H1 (cell line): ENCODE data around the gene MRTFA.

Experiments used
- CBX8 ChIP-seq: fragments of 300-800, 300-1000 bp; sonication (generic); IDR thresholded peaks from 2 replicates; pipeline ENCODE4 v1.7.1; 2016; ENCODE audit warnings: low read depth, low read length, borderline replicate concordance
- CREB1 ChIP-seq: IDR thresholded peaks from 2 replicates; pipeline ENCODE4 v1.6.1; 2012; ENCODE audit warnings: inconsistent platforms
- POLR2A ChIP-seq, 2 experiments: IDR thresholded peaks; 1 replicate in 1 of 2; 2 replicates in 1 of 2; pipeline ENCODE4 v1.6.1; 2011; ENCODE audit warnings: low read depth in 2 of 2, low read length in 2 of 2, mild to moderate bottlenecking in 2 of 2; ENCODE audit errors: control extremely low read depth in 1 of 2
- POLR2AphosphoS5 ChIP-seq: IDR thresholded peaks from 2 replicates; pipeline ENCODE4 v1.6.1; 2011; ENCODE audit warnings: low read depth, low read length
- RAD21 ChIP-seq, 2 experiments: IDR thresholded peaks in 1 of 2; conservative IDR thresholded peaks in 1 of 2; 2 replicates each; pipeline ENCODE4 v1.6.1; 2011; ENCODE audit warnings: low read depth in 2 of 2, low read length in 2 of 2, improper control_type of control experiment in 1 of 2, inconsistent platforms in 1 of 2, mild to moderate bottlenecking in 1 of 2, moderate library complexity in 1 of 2
- SP1 ChIP-seq: IDR thresholded peaks from 2 replicates; pipeline ENCODE4 v1.6.1; 2011; ENCODE audit warnings: low read depth, low read length
- TBP ChIP-seq: IDR thresholded peaks from 2 replicates; pipeline ENCODE4 v1.6.1; 2011; ENCODE audit warnings: low read depth, low read length, improper control_type of control experiment
- TF ChIP-seq, protein P1 (sequence below), 3 experiments: IDR thresholded peaks; 1 replicate in 2 of 3; 2 replicates in 1 of 3; pipeline versions ENCODE4 v1.5.1 to v1.6.1; 2011; ENCODE audit warnings: low read length in 3 of 3, mild to moderate bottlenecking in 3 of 3, inconsistent platforms in 2 of 3, low read depth in 1 of 3, moderate library complexity in 1 of 3; ENCODE audit not compliant: insufficient read depth in 1 of 3; ENCODE audit errors: control extremely low read depth in 1 of 3

DNA sequence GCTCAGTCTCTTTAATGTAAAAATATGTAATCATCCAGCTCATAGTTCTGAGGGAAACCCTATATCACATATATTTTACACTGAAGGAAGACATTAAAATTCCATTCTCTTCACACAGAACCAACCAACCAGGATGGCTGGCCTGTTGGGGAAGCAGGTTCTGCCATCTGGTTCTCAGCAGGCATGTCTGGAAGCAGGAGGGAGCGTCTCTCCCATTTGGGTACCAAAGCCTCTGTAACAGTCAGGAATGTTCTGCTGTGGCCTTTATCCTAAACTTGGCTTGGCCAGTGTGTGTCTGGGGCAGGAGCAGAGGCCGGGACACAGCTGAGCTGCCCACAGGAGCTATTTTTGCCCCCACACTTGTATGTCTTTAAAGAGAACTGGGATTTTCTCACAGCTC, 236.9 kb downstream of the MRTFA start:
- TF ChIP-seq, protein P1, sequence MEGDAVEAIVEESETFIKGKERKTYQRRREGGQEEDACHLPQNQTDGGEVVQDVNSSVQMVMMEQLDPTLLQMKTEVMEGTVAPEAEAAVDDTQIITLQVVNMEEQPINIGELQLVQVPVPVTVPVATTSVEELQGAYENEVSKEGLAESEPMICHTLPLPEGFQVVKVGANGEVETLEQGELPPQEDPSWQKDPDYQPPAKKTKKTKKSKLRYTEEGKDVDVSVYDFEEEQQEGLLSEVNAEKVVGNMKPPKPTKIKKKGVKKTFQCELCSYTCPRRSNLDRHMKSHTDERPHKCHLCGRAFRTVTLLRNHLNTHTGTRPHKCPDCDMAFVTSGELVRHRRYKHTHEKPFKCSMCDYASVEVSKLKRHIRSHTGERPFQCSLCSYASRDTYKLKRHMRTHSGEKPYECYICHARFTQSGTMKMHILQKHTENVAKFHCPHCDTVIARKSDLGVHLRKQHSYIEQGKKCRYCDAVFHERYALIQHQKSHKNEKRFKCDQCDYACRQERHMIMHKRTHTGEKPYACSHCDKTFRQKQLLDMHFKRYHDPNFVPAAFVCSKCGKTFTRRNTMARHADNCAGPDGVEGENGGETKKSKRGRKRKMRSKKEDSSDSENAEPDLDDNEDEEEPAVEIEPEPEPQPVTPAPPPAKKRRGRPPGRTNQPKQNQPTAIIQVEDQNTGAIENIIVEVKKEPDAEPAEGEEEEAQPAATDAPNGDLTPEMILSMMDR (IDR thresholded peaks at IDR 0.05; ENCODE audit: control extremely low read depth in 1 of 3, insufficient read depth in 1 of 3, low read depth in 1 of 3, low read length in 3 of 3), result no peak
- TF ChIP-seq RAD21 (IDR thresholded peaks at IDR 0.05 in 1 of 2, conservative IDR thresholded peaks at IDR 0.05 in 1 of 2; ENCODE audit: low read depth in 2 of 2, low read length in 2 of 2) (no peak), CBX8 (no peak), CREB1 (no peak), POLR2AphosphoS5 (no peak), TBP (no peak), SP1 (no peak), POLR2A (IDR thresholded peaks at IDR 0.05; ENCODE audit: control extremely low read depth in 1 of 2, low read depth in 2 of 2, low read length in 2 of 2) (no peak)
